Activated CD4-positive, alpha-beta memory T cell treated with anti-CD3 and anti-CD28 coated beads, Interleukin-2, amount 10 ng/mL, durations not matched to agents 7 days and 5 days (primary cell): Measurements from ENCODE around the gene LONP2. TPM values are rescaled to one million over a fixed set of nuclear protein-coding genes. Genes with fewer than 3 reads are reported as not detected.

ENCODE experiments used
- CTCF ChIA-PET: fragments of 350-600 bp; sonication (Branson Sonifier 250); formaldehyde crosslinking; loops from one replicate; lab custom pipeline; 2021; ENCODE audit warnings: antibody characterized with exemption, inconsistent platforms; lab: Charles Lee
- POLR2A ChIA-PET: fragments of 350-600 bp; sonication (Branson Sonifier 250); formaldehyde crosslinking; loops from one replicate; lab custom pipeline; 2021; ENCODE audit warnings: antibody characterized with exemption; lab: Charles Lee
- DNase-seq: peaks from one replicate; pipeline ENCODE4 v3.0.0-alpha.2; 2020
- H3K27ac Mint-ChIP-seq: one replicate; pipeline ENCODE4 v1.8.0; 2021; ENCODE audit warnings: mild to moderate bottlenecking, mixed read lengths
- H3K27me3 Mint-ChIP-seq: one replicate; pipeline ENCODE4 v1.8.0; 2021; ENCODE audit warnings: mixed read lengths
- H3K36me3 Mint-ChIP-seq: one replicate; pipeline ENCODE4 v1.8.0; 2021; ENCODE audit warnings: low read depth, mixed read lengths
- H3K4me1 Mint-ChIP-seq: one replicate; pipeline ENCODE4 v1.8.0; 2021; ENCODE audit warnings: mixed read lengths
- H3K4me3 Mint-ChIP-seq: one replicate; pipeline ENCODE4 v1.8.0; 2021; ENCODE audit warnings: mild to moderate bottlenecking, mixed read lengths
- H3K9me3 Mint-ChIP-seq: one replicate; pipeline ENCODE4 v1.8.0; 2021; ENCODE audit warnings: mixed read lengths
- total RNA-seq, 2 experiments: library from RNA; stranded (reverse); gene quantifications; one replicate each; pipeline ENCODE4 v1.2.3, GENCODE V29; 2021

Gene LONP2
- total RNA-seq, 2 experiments from 2014 or later, result 50.4 to 52.1 TPM

GRCh38 chr16:48247311-48247710 is 3.2 kb downstream of the LONP2 start, which contains the start of gene ABCC11:
Gene ABCC11 (minus strand): TSS chr16:48247539. CDS start chr16:48231921, 15,618 bp downstream.
- POLR2A ChIA-PET, result interaction anchor here (0.9 kb wide), 1 partner anchor 15 kb away, joined by 3 read pairs; no protein-coding TSS in a partner anchor
- H3K9me3 Mint-ChIP-seq, result no peaks in the 10 kb centered on the region
- CTCF ChIA-PET, result no interaction called here
- no peak within 1 kb of the TSS for H3K4me3 Mint-ChIP-seq
- peaks cover 35% of the 10 kb centered on the region for H3K4me1 Mint-ChIP-seq
- no peaks in the 10 kb centered on the region for H3K27me3 Mint-ChIP-seq
- DNase-seq, result no peak
- H3K27ac Mint-ChIP-seq, result no peak within 1 kb of the TSS
- H3K36me3 Mint-ChIP-seq, result peaks cover 9% of the 10 kb centered on the region

- Mint-ChIP-seq H3K27me3 (no peaks in the 10 kb centered on the region), H3K27ac (no peak overlapping the region), H3K4me1 (peaks cover 19% of the 10 kb centered on the region), H3K36me3 (peaks cover 26% of the 10 kb centered on the region), H3K9me3 (no peaks in the 10 kb centered on the region), H3K4me3 (no peak overlapping the region)
- no peak for DNase-seq
- ChIA-PET CTCF (no interaction called here), POLR2A (no interaction called here)
These were observed 6.6 kb downstream of the LONP2 start for GRCh38 chr16:48250520-48251278.

GRCh38 chr16:48252013-48252412 is 7.9 kb downstream of the LONP2 start:
- DNase-seq, result no peak
- ChIA-PET POLR2A (interaction anchor here (1.4 kb wide), 1 partner anchor 31 kb away, joined by 4 read pairs; no protein-coding TSS in a partner anchor), CTCF (no interaction called here)
- Mint-ChIP-seq H3K27me3 (no peaks in the 10 kb centered on the region), H3K4me1 (peaks cover 10% of the 10 kb centered on the region), H3K36me3 (peaks cover 27% of the 10 kb centered on the region), H3K9me3 (no peaks in the 10 kb centered on the region), H3K4me3 (no peak overlapping the region), H3K27ac (no peak overlapping the region)

- Mint-ChIP-seq H3K4me3 (no peak overlapping the region), H3K27ac (no peak overlapping the region), H3K36me3 (peaks cover 52% of the 10 kb centered on the region), H3K27me3 (no peaks in the 10 kb centered on the region), H3K9me3 (no peaks in the 10 kb centered on the region), H3K4me1 (no peaks in the 10 kb centered on the region)
- ChIA-PET POLR2A (no interaction called here), CTCF (no interaction called here)
- DNase-seq, result no peak
These were observed 12.6 kb downstream of the LONP2 start for GRCh38 chr16:48256579-48257177.

- DNase-seq, result no peak
- ChIA-PET POLR2A (no interaction called here), CTCF (interaction anchor here (0.5 kb wide), 1 partner anchor 59 kb away, joined by 3 read pairs; no protein-coding TSS in a partner anchor)
- Mint-ChIP-seq H3K4me3 (no peak overlapping the region), H3K27me3 (no peaks in the 10 kb centered on the region), H3K36me3 (peaks cover 66% of the 10 kb centered on the region), H3K9me3 (peaks cover 5% of the 10 kb centered on the region), H3K4me1 (peaks cover 6% of the 10 kb centered on the region), H3K27ac (no peak overlapping the region)
These were observed 17.5 kb downstream of the LONP2 start for GRCh38 chr16:48261569-48261968.

- H3K9me3 Mint-ChIP-seq, result peaks cover 5% of the 10 kb centered on the region
- H3K27ac Mint-ChIP-seq, result no peak overlapping the region
- H3K27me3 Mint-ChIP-seq, result no peaks in the 10 kb centered on the region
- H3K36me3 Mint-ChIP-seq, result peaks cover 68% of the 10 kb centered on the region
- ChIA-PET POLR2A (interaction anchor here (0.9 kb wide), 1 partner anchor 360 kb away, joined by 3 read pairs; no protein-coding TSS in a partner anchor), CTCF (no interaction called here)
- no peak for DNase-seq
- H3K4me1 Mint-ChIP-seq, result peaks cover 6% of the 10 kb centered on the region
- no peak overlapping the region for H3K4me3 Mint-ChIP-seq
These were observed 18.5 kb downstream of the LONP2 start for GRCh38 chr16:48262631-48263030.

- ChIA-PET POLR2A (no interaction called here), CTCF (interaction anchor here (0.5 to 1.0 kb wide), 2 partner anchors 354 to 680 kb away, joined by 4 read pairs; no protein-coding TSS in a partner anchor)
- DNase-seq, result no peak
- Mint-ChIP-seq H3K9me3 (no peaks in the 10 kb centered on the region), H3K4me3 (no peak overlapping the region), H3K4me1 (peaks cover 6% of the 10 kb centered on the region), H3K27me3 (no peaks in the 10 kb centered on the region), H3K36me3 (peaks cover 34% of the 10 kb centered on the region), H3K27ac (no peak overlapping the region)
These were observed 24.9 kb downstream of the LONP2 start for GRCh38 chr16:48269011-48269410.

- no peak overlapping the region for H3K27ac Mint-ChIP-seq
- H3K36me3 Mint-ChIP-seq, result peaks cover 16% of the 10 kb centered on the region
- POLR2A ChIA-PET, result no interaction called here
- H3K4me3 Mint-ChIP-seq, result no peak overlapping the region
- H3K4me1 Mint-ChIP-seq, result no peaks in the 10 kb centered on the region
- CTCF ChIA-PET, result interaction anchor here (1.0 kb wide), 1 partner anchor 352 kb away, joined by 3 read pairs; no protein-coding TSS in a partner anchor
- H3K27me3 Mint-ChIP-seq, result no peaks in the 10 kb centered on the region
- no peaks in the 10 kb centered on the region for H3K9me3 Mint-ChIP-seq
- no peak for DNase-seq
These were observed 27.6 kb downstream of the LONP2 start for GRCh38 chr16:48271728-48272127.

- no peak overlapping the region for H3K4me3 Mint-ChIP-seq
- no peak for DNase-seq
- H3K36me3 Mint-ChIP-seq, result peaks cover 19% of the 10 kb centered on the region
- no peaks in the 10 kb centered on the region for H3K4me1 Mint-ChIP-seq
- no peaks in the 10 kb centered on the region for H3K27me3 Mint-ChIP-seq
- H3K9me3 Mint-ChIP-seq, result no peaks in the 10 kb centered on the region
- ChIA-PET CTCF (no interaction called here), POLR2A (no interaction called here)
- no peak overlapping the region for H3K27ac Mint-ChIP-seq
These were observed 28.8 kb downstream of the LONP2 start for GRCh38 chr16:48272837-48273421.

GRCh38 chr16:48274476-48274875 is 30.4 kb downstream of the LONP2 start:
- H3K9me3 Mint-ChIP-seq, result no peaks in the 10 kb centered on the region
- ChIA-PET CTCF (no interaction called here), POLR2A (no interaction called here)
- no peak overlapping the region for H3K27ac Mint-ChIP-seq
- peaks cover 25% of the 10 kb centered on the region for H3K36me3 Mint-ChIP-seq
- H3K4me1 Mint-ChIP-seq, result no peaks in the 10 kb centered on the region
- no peak overlapping the region for H3K4me3 Mint-ChIP-seq
- no peaks in the 10 kb centered on the region for H3K27me3 Mint-ChIP-seq
- no peak for DNase-seq

GRCh38 chr16:48276102-48276501 is 32.0 kb downstream of the LONP2 start:
- POLR2A ChIA-PET, result no interaction called here
- CTCF ChIA-PET, result no interaction called here
- no peaks in the 10 kb centered on the region for H3K27me3 Mint-ChIP-seq
- DNase-seq, result no peak
- H3K27ac Mint-ChIP-seq, result no peak overlapping the region
- no peak overlapping the region for H3K4me3 Mint-ChIP-seq
- H3K9me3 Mint-ChIP-seq, result no peaks in the 10 kb centered on the region
- H3K4me1 Mint-ChIP-seq, result no peaks in the 10 kb centered on the region
- peaks cover 26% of the 10 kb centered on the region for H3K36me3 Mint-ChIP-seq

GRCh38 chr16:48277158-48277557 is 33.1 kb downstream of the LONP2 start:
- Mint-ChIP-seq H3K4me3 (no peak overlapping the region), H3K36me3 (peaks cover 26% of the 10 kb centered on the region), H3K27ac (no peak overlapping the region), H3K4me1 (no peaks in the 10 kb centered on the region), H3K27me3 (no peaks in the 10 kb centered on the region), H3K9me3 (no peaks in the 10 kb centered on the region)
- POLR2A ChIA-PET, result no interaction called here
- CTCF ChIA-PET, result interaction anchor here (0.5 kb wide), 1 partner anchor 204 kb away, joined by 3 read pairs; no protein-coding TSS in a partner anchor
- DNase-seq, result no peak

GRCh38 chr16:48279199-48279598 is 35.1 kb downstream of the LONP2 start:
- Mint-ChIP-seq H3K36me3 (peaks cover 35% of the 10 kb centered on the region), H3K27ac (no peak overlapping the region), H3K4me3 (no peak overlapping the region), H3K9me3 (no peaks in the 10 kb centered on the region), H3K27me3 (no peaks in the 10 kb centered on the region), H3K4me1 (peaks cover 3% of the 10 kb centered on the region)
- CTCF ChIA-PET, result no interaction called here
- DNase-seq, result no peak
- POLR2A ChIA-PET, result no interaction called here
